Superior temporal gyrus (tissue), 1 donor: ENCODE results near the gene CFDP1.

Source experiments
- DNase-seq: peaks from one replicate; pipeline ENCODE4 v3.0.0-alpha.2; 2016; ENCODE audit errors: extremely low spot score

CFDP1 gene

DNA sequence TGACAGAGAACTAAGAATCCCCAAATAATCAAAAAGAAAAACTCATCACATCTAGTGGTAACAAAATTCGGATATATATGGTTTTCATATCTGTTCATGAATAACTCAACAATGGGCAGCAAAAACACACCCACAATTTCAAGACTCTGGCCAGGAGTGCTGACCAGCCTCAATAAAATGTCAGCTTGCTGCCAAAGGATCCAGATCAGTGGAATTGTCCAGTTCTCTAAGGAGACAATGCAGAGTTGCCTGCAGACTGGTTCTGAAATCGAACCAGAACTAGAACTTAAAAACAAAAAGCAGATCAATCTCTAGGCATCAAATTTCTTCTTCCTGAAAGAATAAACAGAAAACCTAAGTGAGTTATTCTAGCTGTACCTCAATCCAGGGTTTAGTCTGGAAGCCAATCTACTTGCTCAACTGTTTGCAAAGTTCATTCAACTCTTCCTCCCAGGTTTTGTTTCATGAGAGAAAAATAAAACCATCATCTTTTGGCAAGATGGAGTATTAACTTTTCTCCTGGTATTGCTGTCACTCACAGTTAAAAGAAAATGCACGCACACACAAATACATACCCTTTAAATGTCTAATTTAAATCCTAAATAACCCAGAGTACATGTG is 61.0 kb downstream of the CFDP1 start:
- no peak for DNase-seq

DNA sequence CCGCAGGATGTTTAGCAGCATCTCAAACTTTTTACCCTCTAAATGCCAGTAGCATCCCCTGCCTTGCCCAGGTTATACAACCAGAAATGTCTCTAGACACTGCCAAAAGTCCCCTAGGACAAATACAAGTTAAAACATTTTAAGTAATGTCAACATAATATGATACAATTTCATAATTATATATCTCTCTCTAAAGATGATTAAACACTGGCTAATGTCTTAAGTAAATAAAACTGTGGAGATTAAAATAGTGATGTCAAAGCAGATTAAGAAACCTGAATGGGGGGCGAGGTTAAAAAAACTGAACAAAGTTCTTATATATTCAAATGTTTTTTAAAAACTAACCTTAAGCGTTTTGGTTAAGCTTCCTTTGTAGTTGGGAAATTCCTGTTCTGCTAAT is 62.1 kb downstream of the CFDP1 start:
- no peak for DNase-seq

DNA sequence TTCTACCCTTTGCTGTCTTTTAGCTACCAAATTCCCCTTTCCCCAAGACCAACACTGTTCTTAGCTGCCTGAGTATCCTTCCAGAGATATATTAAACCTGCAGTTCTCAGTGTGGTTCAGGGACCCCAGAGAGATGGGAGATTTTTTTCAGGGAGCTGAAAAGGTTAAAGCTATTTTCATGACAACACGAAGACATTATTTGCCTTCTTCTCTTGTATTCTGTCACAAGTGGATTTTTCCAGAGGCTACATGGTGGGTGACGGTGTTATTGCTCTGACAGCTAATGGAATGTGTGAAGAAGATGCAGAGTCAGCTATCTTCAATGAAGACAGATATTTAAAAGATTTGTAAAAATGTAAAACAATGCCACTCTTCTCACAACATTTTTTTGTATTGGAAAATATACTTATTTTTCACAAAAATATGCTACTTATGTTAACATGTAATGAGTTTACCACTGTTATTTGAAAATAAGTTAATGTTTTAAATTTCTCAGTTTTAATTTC is 69.0 kb downstream of the CFDP1 start:
- no peak for DNase-seq

DNA sequence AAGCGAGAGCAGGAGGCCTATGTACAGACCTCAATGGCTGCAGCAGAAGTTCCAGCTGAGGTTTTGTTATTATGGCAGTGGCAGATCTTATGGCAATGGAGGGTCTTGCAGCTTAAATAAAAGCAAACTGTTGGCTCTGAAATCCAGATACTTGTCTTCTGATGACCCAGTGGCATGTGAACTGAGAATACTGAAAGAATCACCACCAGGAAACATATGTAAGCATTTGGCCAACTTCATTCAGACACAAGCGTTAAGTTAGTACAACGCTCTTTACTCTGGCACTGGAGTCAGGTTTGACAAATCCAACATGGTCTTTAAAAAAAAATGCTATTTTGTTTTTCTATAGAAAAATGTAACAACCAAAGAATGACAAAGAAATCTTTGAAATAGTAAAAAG is 70.5 kb downstream of the CFDP1 start:
- DNase-seq, result no peak

DNA sequence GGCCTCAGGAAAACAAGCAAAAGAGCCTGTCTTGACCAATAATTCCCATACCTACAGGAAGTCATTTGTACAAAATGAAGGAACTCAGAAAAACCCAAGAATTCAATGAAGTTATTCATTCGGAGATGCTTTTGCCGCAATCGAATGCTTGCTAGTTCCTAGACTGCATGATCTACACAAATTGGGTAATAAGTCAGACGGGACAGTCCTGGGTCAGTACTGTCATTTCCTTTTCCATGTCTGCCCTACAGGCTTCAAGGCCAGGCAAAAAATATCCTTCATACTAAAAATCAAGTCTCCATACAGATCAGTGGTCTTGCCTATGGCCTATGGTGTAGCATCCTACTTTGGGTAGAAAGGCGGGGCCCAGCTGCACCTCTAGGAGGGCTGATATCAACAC is 71.4 kb downstream of the CFDP1 start:
- DNase-seq, result no peak

DNA sequence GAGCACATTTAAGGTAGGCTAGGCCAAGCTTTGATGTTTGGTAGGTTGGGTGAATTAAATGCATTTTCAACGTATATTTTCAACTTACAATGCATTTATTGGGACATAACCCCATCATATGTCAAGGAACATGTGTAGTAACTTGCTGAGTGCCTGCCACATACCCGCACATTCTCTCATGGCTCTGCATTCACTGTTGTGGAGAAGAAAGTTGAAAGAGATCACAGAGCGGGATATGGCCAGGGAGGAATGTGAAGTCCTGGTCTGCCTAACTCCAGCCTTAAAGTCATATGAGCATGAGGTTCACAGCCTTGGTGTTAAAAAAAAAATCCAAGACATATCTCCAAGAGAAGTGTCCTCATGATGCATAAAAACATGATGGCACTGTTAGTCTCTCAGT is 79.1 kb downstream of the CFDP1 start:
- no peak for DNase-seq

DNA sequence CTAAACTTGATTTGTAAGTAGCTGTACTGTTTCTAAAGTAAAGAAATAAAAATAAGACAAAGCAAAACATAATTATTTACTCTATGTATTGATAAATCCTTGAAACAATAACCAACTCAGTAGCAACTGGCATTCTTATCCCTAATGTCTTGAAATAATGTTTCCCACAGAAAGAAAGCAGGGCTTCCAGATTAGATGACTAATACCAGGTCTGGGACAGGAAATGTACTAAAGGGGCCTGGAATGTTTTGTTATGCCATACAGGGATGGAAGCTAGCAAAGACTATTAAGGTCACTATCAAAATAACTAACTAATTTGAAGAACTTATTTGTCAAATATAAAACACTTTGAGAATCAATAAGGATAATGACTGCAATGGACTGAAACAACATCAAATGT is 82.1 kb downstream of the CFDP1 start:
- DNase-seq, result no peak

DNA sequence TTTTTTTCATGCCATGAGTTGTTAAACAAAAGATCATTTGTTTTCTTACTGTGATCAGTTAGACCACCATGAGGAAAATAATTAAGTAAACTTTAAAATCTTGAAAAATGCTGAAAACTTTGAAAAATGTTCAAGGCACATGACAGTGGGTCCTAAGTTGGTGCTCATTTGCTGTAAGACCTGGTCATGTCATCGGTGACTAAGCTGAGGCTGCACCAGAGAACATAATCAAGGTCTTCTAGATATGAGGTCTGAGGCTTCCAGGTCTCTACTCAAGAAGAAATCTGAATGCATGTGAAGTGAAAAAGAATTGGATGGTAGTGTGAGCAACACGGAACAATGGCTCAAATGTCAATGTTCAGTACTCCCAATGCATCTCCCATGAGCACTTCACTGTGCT is 87.6 kb downstream of the CFDP1 start:
- no peak for DNase-seq

DNA sequence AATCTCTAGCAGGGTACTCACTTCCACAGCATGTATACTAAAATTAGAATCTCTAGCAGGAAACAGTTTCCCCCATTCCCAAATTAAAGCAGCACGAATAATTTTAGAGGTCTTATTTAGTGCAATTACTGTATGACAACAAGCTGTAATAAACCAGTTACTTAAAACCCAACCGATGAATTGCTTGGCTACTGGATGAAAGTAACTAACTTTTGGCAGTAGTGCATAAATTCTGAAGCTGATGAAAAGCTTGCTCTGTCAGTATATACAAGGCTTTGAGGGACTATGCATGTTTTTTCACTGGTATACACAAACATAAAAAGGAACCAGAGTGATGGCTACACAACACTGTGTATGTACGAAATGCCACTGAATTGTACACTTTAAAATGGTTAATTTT is 89.4 kb downstream of the CFDP1 start:
- DNase-seq, result no peak

DNA sequence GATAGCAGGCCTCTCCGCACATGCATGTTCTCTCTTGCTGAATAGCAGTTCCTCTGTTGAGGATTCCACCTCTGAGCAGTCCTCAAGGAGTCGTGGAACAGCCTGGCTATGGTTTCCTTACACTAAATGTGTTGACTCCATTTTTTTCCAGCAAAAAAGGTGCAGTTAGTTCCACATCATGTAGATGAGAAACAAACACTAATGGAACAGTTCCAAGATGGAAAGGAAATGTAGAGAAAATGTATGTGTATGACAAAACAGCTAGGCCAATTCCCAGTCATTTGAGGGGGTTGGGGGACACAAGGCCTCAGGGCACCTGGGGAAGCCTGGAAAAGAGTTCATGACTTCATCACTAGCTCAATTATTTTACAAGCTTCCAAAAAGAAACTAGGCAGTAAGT is 90.0 kb downstream of the CFDP1 start:
- DNase-seq, result no peak

DNA sequence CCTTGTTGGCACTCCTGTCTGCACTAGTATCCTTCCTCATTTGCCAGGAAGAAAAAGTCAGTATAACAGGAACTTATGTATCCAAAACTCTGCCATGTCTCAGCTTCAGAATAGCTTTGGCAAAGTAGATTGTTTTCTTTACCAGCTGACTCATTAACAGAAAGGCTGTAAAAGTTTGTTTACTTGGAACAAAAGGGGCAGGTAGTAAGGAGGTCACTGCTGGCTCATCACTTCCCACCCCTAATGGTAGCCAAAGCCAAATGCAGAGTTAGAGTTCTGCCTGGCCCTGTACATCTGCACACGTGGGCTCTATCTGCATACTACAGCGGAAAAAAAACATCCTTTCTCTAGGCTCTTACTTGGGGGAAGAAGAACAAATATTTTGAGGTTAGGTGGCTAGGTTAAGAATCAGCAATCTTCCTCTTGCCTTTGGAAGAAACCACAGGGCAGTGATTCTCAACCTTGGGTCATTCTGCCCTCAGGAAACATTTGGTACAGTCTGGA is 90.9 kb downstream of the CFDP1 start:
- no peak for DNase-seq

DNA sequence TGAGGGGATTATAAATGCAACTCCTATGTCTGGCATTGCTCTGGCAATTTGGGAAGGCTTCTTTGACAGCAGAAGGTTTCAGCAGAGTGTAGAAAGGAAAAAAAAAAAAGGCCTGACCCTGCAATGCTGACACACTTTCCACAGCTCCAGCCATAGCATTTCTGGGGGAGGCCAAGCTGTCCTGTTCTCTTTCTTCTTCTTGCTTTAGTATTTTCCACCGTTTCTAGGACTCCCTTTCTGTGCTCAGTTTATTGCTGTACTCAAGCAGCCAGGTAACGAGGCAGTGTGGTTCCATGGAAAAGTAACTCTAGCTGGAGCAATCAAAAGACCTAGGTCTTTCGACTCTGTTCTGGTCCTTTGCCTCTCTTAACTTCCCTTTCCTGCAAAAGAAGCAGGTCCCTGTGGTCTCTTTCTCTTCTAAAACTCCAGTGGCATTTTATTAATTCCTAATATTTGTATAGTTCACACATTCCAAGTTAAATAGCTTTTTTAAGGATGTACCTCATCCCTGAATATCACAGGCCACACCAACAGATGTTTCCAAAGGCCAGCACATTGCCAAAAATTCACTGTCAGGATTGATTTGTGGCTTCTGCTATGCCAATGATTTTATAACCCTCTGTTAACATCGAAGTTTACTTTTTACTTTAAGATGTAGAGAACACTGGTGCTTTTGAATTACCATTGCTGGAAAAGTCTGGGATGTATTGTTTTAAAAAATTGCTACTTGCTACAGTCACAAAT is 91.6 kb downstream of the CFDP1 start:
- no peak for DNase-seq

DNA sequence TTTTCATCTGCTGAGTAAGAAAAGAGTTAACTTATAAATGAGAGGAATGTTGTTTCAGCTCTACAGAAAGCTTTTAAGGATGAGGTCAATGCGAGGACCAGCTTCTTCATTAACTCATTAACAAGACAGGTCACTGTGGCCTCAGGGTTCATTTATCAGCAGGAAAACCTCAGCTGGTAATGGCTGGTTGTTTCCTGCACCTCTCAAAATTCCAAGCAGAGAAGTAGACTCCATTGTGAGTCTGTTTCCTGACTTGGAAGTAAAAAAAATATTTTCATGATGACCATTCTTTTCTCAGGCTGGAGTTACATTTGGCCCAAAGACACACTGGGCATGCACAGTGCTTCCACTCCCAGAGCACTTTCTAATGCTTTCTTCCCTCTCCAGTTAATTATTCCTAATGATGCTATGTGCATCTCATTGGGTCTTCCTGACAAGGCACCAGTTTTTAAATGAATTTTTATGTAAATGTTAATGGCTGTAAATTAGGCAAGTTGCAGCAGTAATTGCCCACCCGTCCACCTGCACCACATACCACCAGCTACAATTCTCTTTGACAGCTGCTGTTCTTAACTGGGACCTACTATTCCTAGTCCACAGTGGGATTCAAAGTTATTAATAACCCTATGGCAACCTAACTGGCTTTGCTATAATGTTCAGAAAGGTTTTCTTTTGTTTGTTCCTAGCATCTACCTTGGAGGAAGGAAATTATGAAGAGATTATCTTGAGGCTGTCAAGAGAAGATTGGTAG is 92.4 kb downstream of the CFDP1 start:
- no peak for DNase-seq

DNA sequence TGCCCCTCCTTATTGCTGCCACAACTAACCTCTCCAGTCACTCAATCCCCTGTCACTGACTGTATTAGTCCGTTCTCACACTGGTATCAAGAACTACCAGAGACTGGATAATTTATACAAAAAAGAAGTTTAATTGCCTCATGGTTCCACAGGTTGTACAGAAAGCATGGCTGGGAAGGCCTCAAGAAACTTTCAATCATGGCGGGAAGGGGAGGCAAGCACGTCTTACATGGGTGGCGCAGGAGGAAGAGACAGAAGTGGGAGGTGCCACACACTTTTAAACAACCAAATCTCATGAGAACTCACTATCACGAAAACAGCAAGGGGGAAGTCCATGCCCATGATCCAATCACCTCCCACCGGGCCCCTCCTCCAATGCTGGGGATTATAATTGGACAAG is 95.9 kb downstream of the CFDP1 start:
- no peak for DNase-seq

DNA sequence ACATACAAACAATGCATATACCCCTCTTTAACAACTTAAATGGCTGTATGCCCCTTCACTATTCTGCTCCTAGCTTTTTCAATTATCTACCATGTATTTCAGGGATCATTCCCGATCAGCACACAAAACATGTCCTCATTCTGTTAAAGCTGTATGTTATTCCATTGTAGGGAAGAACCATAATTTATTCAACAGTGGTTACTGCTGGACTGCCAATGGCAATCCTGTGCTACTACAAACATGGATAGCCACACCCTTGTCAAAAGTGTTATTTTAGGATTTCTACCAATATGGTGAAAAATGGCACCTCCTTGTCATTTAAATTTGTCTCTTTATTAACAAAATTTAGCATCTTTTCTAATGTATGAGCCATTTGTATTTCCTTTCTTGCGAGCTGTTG is 96.8 kb downstream of the CFDP1 start:
- DNase-seq, result no peak

DNA sequence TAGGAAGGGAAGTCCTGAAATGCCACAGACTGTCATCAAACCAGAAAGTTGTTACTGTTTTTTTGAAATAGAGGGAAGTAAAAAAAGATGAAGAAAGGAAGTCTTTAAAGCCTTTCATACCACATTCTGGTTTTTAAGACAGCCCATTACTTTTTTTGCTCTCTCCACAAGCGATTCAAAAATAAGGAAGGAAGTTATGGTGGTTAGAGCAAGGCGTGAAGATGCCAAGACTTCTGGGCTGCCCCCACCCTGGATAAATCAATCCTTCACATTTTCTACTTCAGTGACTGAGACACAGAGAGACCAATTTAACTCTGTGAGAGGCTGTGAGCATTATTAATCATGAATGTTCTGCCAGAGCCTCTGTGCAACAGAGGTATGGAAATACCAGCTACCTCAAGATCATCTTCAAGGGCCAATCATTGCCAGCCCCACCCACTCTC is 99.6 kb downstream of the CFDP1 start:
- DNase-seq, result no peak

DNA sequence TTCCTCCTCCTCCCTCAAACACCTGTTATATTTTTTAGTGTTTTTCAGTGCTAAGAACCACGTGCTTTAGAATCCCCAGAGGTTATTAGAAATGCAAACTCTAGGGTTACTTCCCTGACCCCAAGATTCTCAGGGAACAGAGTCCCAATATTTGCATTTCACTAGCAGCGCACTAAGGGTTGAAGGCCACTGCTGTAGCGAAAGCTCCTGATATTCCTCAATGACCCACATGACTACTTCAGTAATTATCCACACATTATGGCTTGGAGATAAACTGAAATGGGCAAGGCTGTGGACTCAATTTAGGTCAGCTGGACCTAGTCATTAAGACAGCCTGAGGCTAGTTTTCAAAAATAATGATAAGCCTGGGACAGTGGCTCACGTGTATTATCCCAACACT is 103.4 kb downstream of the CFDP1 start:
- no peak for DNase-seq

DNA sequence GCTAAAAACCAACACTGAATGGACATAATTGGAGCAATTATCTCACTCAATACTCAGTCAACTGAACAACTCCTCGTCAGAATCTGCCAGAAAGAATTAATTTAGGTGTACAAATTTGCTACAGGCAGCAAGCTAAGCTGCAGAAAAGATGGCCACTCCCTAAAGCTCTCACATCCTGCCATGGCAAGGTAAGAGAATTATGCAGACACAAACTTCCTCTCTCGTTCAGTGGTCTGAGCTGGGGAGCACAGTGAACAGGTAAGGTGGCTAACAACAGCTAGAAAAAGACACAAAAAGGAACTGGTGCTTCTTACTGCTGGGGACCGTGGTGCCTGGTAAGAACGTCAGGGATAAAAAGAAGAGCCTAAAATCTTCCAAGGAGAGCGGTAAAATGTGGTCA is 107.0 kb downstream of the CFDP1 start:
- DNase-seq, result no peak

DNA sequence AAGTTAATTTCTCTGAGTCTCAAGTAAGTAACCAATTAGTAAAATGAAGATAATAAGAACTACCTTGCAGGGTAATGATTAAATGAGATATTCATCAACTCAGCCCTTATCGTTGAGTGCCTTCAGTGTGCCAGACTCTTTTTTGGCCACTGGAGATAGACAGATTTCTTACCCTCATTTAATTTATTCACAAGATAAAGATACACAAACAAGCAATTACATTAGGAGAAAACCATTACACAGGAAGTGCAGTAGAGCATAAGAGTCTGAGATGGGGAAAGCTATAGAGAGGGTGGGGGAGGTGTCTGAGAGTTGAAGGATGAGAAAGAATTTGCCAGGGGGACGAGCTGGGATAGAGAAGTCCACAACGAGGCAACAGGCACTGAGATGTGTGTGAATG is 109.4 kb downstream of the CFDP1 start:
- DNase-seq, result no peak

DNA sequence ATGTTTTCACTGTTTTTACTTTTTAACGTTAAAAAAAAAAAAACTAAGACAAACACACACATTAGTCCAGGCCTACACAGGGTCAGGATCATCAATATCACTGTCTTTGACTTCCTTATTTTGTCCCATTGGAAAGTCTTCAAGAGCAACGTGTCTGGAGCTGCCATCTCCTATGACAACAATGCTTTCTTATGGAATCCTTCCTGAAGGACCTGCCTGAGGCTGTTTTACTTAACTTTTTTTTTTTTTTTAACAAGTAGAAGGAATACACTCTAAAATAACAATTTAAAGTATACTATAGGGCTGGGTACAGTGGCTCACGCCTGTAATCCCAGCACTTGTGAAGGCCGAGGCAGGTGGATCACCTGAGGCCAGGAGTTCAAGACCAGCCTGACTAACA is 110.1 kb downstream of the CFDP1 start:
- DNase-seq, result no peak

DNA sequence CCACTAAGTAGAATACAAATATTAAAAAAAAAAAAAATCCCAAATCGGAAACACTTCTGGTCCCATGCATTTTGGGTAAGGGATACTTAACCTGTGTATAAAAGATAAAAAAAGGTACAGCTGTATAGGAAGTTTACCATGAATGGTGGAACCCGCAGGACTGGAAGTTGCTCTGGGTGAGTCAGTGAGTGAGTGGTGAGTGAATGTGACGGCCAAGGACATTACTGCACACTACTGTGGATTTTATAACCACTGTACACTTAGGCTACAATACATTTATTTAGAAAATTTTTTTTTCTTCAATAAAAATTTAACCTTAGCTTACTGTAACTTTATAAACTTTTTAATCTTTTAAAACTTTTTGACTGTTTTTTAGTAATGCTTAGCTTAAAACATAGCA is 110.6 kb downstream of the CFDP1 start:
- DNase-seq, result no peak

DNA sequence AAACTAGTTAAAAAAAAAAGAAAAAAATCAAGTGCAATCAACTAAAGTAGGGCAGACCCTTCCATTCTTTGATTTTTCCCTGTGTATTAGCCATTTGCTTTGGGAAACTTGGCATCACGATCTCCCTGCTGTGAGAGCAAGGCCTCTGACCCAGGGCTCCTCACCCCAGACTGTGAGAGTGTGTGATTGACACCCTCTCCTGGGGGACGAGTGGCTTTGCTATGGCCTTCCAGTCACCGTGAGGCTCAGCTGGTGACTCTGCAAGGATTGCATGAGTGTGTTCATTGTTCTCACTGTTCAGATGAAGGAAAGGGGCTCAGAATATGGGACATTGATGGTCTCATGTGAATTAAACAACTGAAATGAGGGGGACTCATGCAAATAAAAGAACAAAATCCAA is 112.9 kb downstream of the CFDP1 start:
- peak; percentile 86 for DNase-seq
